GM21360 (cell line): Measurements from ENCODE around the gene ZFP64.
"Not testable (repeated sequence)": the region's sequence is repeated elsewhere in the genome, so short reads cannot be mapped to it uniquely, and the experiment has no call there.

ENCODE experiments used
- ATAC-seq: cut with Tn5 transposase; IDR thresholded peaks from one replicate; pipeline ENCODE4 v1.9.1; 2021; ENCODE audit warnings: mild to moderate bottlenecking, moderate library complexity; ENCODE audit not compliant: unreplicated experiment

The ZFP64 gene

DNA sequence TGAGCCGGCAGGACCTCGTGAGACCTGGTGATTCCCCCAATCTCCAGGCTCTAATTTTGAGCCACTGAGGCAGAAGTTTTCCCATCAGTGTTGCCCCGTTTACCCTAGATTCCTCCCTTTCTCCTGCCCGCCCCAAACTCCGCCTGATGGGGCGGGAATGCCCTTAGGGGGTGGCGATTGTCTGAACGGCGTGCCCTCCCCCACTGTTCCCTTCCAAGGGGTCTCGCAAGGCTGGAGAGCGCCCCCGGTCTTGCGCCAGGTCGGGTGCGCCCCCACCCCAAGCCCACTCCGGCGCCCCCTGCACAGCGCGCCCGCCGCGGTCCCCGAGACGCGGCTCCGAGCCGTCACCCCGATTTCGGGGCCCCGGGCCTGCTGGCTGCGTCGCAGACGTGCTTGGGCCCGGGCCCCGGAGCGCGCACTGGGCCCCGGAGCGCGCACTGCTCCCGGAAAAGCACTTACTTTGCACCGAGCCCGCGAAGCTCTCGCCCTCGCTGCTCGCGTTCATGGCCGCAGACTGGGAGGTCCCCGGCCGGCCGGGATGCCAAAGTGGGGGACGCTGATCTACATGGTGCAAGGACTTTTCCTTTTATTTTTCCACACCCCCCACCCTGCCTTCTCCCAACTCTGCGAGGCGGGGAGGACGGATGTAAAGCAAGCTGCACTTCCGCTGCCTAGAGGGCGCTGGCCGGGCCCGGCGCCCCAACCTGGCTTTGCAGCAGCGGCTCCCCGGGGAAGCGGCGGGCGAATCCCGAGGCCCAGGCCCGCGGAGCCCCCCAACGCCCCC, at the start of gene ZFP64:
ZFP64 (minus strand) TSS at position 648 of the 784 bp plus-strand sequence; CDS start at position 505, 143 bp downstream.
- ATAC-seq = peak; percentile 64

DNA sequence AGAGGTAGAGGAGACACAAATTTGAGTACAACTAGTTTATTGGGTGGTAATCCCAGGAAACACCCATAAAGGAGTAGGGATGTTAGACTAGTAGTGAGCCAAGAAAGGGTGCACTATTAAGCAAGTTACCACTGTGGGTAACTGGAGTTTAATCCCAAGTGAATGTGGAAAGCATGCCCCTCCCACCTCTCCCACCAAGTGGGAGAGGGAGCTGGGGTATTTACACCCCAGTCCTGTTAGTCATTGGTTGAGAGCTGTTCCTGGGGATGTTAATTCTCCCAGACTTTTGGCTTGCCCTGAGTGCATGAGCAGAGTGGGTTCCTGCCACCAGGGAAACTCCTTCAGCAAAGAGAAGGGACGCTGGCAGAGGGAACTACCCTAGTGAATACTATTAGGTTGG, 49.2 kb upstream of the ZFP64 start:
- no peak for ATAC-seq

DNA sequence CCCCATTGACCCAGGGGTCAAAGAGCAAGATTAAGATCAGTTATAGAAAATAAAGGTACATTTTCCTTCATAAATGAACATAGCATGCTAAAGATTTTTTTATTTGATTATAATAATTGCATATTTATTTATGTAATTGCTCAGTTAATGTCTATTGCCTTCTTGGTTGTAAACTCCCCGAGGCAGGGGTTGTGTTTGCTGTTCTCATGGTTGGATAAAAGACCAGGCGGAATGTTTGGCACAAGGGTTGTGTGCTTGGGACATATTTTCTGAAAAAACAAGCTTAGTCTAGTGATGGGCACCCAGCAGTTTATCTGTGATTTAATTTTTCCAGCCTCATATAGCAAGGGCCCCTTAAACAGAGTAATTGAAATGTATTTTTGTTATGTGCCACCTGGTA, 47.5 kb upstream of the ZFP64 start:
- ATAC-seq = no peak

DNA sequence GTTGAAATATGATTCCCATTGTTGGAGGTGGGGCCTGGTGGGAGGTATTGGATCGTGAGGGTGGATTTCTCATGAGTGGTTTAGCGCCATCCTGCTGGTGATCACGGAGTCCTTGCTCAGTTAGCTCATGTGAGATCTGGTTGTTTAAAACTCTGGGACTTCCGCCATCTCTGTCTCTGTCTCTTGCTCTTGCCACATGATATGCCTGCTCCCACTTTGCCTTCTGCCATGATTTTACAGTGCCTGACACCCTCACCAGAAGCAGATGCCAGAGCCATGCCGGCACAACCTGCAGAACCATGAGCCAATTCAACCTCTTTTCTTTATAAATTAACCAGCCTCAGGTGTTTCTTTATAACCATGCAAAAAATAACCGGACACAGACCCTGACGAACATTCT, 44.7 kb upstream of the ZFP64 start:
- ATAC-seq = no peak

DNA sequence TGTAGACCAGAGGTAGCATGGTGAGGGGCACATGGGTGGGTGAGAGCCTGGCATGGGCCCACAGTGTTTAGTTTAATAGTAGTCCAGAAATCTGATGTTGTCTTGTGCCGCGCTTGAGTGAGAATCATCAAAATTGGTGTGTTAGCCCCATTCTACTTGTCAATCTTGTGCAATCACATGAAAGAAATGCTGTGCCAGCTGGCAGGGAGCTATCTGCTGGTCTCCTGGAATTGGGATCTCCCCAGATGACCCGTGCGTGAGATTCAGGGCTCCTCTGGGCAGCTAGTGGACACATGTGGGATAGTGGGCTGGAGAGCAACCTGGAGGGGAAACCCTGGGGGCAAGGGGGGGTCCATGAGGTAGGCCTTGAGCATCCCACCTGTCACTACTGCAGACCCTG, 43.5 kb upstream of the ZFP64 start:
- no peak for ATAC-seq

DNA sequence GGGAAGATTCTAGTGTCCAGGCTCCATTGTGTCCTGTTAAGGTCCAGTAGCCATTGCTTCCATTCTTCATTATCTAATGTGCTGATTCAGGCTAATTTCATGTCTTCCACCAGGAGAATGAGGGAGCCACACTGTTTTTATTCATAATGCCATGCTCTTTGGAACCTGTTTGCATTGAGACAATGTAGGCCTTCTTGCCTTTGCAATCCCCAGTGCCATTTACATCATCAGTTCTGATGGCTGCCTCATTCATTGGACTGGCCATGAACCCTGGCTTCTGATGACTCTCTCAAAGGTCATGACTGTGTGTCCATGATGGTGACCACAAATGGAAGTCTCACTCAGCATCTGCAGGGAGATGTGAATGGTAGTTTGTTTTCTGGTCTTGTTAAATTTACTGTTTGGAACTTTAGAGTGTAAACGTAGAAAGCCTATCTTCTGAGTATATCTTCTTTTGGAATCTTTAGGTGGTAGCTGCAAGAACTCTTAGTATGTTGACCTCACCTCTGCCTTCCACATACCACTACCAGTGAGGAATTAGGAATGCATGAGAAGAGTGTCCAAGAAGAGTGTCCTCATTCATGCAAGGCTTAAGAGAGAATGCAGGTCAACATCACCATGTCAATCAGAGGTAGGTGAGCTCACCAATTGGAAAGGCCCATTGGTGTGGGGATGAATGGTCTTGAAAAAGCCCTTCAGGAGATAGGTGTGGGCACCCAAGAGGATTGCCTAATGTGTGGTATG, 42.9 kb upstream of the ZFP64 start:
- no peak for ATAC-seq

DNA sequence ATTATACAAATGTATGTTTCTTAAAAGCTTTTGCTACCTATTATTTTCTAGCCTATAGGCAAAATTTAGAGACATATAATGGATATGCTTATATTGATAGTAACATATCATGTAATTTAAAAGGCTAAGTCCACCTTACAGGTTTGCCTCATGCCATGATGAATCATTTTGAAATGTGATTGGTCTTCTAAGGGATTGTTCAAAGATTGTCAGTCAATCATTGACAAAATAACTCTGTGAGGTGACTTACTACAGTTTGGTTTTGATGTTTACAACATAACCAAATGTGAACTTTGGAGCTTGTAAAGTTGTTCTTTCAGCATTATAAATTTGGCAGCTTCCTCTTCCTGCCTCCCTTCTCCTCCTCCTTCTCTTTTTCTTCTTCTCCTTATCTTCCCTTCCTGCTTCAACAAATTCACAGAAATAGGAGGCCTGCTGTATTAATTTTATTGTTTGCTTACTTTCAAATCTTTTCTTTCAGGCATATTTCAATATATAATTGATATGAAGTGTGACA, 39.7 kb upstream of the ZFP64 start:
- ATAC-seq = no peak

DNA sequence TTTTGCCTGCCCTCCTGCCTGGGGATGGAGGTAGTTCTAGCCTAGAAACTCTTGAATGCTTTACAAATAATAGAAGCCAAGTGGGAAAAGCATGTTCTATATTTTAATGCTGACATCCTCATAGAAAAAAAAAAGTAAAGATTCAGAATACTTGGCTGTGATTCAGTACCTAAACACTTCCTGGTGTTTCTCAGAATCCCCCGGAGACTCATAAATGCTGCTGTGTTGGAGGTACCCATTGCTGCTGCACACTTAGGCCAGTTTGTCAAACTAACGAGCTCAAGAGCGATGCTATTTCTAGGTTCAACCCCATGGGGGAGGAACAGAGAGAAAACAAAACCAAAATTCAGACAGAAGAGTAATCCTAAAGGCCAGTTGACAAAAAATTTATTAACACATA, 38.8 kb upstream of the ZFP64 start:
- ATAC-seq = no peak

DNA sequence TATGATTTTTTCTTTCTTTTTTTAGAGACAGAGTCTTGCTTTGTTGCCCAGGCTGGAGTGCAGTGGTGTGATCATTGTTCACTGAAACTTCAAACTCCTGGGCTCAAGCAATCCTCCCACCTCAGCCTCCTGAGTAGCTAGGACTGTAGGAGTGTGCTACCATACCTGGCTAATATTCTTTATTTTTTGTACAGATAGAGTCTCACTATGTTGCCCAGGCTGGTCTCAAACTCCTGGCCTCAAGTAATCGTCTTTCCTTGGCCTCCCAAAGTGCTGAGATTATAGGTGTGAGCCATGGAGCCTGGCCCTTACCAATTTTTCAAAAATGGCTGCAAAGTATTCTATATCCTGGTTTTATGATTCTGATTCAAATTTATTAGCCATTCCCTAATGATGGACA, 37.8 kb upstream of the ZFP64 start:
- not testable (repeated sequence) for ATAC-seq

DNA sequence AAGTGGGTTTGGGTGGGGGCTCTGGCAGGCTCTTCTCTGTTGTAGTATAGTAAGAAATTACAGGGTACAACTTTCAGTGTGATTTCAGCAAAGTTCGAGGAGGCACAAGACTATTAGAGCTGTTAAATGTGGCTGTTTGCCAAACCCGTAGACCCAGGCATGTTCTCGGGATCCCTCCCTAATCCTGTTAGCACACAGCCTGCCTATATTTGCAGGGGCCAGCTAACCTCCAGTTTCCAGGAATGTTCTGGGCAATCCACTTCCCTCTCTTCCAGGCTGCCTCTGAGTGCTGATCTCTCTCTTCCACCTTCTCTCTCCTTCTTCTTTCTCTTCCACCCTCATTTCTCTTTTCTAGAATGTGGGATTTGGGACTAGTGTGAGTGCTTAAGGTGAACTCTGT, 34.8 kb upstream of the ZFP64 start:
- ATAC-seq = no peak

DNA sequence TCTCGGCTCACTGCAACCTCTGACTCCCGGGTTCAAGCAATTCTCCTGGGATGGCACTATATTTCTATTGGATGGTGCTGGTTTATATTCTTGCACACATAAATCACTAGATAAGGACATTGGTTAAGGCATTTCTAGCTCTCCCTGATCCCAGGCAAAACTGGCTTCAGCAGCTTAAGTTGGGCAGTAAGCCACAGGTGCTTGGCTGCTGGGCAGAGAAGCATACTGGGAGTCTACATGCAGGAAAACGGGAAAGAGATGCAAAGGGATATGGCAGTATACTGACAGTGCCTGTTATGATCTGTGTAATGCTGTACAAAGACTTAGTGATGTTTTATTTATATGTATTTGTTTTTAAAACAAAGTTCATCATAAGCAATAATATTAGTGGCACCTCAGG, 33.3 kb upstream of the ZFP64 start:
- ATAC-seq = no peak

DNA sequence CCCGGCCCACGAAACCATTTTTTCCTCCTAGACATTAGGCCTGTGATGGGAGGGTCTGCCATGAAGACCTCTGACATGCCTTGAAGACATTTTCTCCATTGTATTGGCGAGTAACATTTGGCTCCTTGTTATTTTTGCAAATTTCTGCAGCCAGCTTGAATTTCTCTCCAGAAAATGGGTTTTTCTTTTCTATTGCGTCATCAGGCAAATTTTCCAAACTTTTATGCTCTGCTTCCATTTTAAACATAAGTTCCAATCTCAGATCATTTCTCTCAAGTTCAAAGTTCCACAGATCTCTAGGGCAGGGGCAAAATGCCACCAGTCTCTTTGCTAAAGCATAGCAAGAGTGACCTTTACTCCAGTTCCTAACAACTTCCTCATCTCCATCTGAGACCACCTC, 29.8 kb upstream of the ZFP64 start:
- ATAC-seq = not testable (repeated sequence)

DNA sequence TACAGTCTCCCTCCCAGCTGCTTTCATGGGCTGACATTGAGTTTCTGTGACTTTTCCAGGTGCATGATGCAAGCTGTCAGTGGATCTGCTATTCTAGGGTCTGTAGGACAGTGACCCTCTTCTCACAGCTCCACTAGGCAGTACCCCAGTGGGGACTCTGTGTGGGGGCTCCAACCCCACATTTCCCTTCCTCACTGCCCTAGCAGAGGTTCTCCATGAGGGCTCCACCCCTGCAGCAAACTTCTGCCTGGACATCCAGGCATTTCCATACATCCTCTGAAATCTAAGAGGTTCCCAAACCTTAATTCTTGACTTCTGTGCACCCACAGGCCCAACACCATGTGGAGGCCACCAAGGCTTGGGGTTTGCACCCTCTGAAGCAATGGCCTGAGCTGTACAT, 29.3 kb upstream of the ZFP64 start:
- ATAC-seq = not testable (repeated sequence)

DNA sequence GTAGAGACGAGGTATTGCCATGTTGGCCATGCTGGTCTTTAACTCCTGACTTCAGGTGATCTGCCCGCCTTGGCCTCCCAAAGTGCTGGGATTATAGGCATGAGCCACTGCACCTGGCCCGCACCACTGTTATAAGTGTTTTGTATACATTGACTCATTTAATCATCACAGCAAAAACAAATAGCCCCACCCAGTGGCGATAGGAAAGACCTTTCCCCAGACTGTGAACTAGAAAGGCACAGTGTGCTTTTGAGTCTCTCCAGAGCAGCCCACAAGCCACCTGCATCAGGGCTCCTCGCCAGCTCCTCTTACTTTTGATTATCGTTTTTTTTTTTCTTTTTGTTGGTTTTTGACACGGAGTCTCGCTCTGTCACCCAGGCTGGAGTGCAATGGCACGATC, 27.9 kb upstream of the ZFP64 start:
- ATAC-seq = no peak

DNA sequence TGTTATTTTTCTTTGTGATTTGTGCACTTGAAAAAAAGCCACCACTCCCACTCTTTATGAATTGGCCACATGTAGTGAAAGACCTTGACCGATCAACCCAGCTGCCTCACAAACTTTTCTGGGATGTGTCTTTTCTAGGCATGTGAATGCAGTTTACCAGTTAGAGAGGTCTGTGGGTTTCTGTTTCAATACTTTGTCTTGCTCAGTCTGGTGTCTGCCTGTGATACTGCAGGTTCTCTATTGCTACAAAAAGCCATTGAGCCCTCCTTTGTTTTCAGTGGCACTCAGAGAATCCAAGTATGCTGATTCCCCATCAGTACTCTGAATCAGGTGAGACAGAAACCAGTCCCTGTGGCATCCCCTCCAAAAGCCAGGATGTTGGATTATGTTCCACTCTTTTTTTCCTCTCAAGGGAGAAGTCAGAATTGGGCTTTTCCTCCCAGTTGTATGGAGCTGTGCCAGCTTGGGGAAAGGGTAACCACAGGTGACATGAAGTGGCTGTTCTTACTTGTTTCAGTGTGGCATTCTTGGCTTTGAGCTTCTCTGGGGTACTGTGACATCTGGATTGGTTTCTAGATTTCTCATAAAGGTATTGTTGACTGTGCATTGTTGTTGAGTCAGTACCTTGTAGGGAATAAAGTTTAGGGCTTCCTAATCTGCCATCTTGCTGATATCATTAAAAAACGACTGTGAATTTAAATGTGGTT, 26.3 kb upstream of the ZFP64 start:
- no peak for ATAC-seq

DNA sequence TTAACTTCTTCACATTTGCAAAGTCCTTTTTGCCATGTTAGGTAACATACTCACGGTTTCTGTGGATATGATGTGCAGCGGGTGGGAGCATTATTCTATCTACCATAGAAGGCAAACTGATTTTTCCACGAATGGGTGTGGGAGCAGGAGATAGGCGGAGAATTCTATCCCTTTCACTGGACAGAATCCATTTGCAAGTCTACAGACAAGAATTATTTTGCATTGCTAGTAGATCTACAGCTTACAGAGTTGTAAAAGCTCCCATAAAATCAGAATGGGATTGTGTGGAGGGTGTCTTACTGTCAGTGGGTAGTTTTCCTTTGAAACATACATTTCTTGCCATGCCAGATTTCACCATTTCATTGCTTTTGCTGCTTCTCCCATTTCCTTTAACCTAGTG, 22.4 kb upstream of the ZFP64 start:
- ATAC-seq = no peak

DNA sequence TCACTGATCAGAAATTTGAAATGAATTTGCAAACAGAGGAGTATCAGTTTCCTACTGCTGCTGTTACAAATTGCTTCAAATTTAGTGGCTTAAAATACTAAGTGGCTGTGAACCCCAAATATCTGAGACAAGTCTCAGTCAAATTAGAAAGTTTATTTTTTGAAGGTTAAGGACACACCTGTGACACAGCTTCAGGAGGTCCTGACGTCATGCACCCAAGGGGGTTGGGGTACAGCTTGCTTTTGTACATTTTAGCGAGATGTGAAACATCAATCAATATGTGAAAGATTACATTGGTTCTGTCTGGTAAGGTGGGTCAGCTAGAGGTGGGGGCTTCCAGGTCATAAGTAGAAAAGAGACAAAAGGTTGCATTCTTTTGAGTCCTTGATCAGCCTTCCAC, 21.4 kb upstream of the ZFP64 start:
- ATAC-seq = no peak

DNA sequence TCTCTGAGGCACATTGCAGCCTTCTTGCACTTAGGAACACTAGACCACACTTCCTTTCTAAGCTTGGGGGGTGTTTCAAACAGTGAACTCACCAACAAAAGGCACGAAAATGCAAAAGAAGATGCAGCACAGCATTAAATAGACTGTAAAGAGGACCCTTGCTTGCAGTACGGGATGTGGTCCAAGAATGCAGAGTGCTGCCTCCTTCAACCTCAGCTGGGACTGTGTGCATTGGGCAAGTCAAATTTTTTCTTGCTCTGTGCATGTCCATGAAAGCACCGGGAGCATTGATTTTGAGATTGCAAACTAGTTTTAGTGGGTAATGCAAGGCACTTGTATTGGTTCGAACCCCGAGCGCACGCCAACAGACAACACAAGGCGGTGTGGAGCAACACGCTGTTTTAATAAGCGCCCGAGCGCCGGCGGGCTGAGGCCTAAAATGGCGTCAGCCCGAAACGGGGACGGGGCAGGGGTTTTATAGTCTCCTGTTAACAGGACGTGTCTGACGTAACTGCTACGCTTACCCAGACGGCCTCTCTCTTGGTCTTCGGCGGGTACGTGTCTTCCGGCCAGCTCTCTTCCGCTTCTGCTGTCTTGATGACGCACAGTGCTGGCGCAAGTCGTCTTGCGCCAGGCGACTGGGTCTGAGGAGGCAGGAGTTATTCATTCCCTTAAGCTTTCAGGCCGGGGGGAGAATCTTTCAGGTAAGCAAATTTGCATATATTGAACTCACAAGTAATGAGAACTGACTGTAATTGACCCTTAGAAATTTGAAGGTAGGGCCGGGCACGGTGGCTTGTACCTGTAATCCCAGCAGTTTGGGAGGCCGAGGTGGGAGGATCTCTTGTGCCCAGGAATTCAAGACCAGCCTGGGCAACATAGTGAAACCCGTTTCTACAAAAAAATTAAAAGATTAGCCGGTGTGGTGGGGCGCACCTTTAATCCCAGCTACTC, 18.7 kb upstream of the ZFP64 start:
- ATAC-seq = no peak

DNA sequence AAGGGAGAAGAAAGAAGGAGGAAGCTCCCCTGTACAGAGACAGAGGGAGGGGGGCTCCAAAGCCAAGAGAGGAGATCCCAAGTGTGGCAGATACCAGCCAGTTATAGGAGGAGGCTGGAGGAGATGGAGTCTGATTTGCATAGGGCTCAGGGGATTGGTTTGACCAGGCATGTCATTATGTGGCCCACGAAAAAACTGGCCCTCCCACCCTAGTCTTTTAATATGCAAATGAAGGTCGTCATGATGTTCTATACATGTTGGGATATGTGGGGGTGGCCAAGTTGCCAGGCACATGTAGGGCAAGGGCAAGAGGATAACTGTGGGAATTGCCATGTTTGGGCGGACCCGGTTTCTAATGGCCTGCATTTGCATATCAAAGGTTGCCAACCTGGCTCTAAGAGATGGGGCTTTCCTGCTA, 17.6 kb upstream of the ZFP64 start:
- ATAC-seq = no peak

DNA sequence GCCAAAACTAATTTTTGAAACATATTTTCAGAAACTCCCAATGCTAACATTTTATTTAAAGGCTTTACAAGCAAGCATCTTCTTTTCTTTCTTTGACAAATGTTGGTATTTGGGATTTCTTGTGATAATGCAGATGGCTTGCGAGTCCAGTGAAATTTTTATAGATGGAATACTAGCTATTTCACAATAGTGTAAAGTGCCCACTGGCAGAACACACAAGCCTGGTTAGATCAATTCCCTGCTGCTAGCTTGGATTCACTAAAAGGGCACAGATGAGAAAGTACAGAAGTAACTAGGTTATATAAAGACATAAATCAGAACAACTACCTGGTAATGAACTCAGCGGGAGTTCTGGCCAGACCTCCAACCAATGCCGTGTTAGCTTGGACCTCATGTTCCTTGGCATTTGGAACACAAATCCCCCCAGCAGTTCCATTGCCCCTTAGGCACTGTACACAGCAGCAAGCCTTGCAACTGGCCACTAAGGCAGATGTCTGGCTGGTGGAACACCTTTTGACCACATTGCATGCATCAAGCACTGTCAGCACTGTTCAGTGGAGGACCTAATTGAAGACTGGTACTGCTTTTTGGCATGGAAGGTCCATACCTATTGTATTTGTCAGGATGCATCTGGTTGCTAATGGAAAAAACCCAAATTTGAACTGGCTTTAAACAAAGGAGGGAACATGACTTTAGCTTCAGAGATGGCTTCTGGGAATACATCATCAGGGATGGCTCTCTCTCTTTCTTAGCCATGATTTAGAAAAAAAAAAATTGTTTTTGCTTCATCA, 15.6 kb upstream of the ZFP64 start:
- no peak for ATAC-seq
